ENCODE results near the gene GPATCH2L.

The GPATCH2L gene

DNA sequence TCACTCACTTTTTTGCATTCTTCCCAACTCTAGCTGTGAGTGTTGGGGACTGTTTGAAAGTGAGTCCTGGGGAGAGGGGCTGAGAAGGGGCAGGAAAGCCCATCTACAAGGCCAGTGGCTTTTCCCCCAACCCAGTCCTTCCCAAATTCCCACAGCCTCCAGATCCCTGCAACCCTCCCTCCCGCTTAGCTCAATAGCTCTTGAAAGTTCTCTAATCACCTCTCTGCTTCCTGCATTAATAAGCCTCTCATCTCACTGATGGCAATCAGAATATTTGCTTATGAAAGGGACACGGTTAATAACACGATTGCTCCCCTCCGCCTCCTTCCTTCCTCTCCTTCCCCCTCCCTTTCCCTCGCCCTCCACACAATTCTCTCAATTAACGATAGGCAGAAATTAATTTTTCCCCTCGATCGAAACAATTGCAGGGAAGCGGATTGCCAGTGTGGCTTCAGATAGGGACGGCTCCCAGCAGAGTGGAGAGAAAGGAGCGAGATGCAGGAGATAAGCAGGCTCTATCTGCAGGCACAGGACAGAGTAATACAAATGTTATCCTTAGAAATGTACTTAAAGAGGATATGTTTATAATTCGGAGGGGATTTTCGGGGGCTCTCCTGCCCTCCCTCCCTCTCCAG lies 15.1 kb upstream of the GPATCH2L start:
- DNase-seq (ENCODE audit: low read depth) = no peak

DNA sequence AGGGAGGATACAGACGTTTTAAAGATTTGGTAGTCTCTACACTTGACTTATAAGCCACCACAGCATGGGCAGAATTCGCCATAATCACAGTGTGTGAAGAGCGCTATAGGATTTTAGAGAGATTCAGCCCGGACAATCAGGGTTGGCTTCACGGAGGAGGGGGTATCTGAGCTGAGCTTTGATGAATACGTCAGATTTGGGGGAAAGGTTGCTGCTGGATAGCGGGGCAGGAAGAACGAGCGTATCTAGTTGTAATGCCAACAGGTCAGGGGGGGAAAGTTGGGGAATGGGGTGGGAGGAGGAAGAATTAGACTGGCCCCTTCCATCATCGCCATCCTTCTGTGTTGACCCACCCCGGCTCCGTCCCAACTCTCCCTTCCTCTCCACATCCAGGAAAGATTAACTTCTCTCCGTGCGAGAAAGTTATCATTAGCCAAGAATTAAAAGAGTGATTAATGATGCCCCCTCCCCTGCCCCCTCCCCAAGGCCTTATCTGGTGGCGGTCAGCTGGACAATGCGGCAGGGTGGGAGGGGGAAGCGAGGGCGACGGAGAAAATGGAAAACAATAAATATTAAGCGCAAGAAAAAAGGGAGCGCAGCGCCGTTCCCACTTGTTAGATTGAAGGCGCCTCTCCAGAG lies 13.5 kb upstream of the GPATCH2L start:
- DNase-seq (ENCODE audit: low read depth) = no peak

DNA sequence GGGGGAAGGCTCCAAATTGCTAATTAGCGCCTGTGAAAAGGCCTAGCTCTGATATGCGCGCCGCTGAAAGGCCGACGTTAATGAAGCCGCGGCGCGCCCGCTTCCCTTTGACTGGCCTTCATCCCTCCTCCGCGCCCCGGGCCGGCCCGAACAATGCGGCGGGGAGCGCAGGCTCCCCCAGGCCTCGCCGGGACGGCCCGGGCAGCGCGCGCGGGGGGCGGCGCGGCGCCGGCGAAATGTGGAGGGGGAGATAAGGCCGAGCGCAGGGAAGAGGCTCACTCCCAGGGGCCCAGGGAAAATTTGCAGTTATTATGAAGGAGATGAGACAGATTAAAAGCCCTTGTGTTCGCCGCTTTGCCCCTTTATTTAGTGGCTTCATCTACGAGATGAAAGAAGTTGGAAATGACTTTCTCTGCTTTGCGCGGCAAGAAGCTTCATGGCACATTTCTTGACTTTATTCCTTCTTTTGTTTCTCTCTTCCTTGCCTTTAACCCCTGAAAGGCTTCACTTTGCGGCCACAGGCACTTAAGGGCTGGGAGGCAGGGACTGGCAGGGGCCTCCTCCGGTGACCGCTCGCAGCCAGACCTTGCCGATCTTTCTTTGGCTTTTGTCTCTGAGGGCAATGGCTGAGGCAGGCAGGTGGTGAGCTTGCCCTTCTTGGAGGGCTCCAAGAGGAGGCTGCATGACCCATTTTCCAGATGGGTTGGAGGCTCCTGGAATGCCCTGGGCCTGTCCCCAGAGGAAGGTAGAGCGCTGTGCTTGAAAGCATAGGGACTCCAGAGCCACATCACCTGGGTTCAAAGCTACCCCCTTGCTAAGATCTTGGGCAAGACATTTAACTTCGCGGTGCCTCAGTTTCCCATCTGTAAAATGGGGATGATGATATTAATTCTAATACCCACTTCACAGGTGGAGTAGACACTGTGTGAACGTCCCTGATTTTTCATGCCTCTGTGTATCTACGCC lies 12.7 kb upstream of the GPATCH2L start:
- no peak for DNase-seq (ENCODE audit: low read depth)

DNA sequence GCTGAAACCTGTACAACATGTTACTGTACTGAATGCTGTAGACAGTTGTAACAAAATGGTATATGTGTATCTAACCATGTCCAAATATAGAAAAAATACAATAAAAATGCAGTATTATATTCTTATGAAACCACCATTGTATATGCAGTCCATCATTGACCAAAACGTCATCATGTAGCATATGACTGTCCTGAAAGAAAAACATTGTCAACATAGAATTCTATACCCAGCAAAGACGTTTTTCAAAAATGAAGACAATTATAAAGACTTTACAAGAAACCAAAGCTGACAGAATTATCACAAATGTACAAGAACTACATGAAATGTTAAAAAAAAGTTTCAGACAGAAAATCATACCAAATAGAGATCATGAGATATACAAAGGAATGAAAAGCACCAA lies 8.1 kb upstream of the GPATCH2L start:
- no peak for DNase-seq (ENCODE audit: low read depth)

DNA sequence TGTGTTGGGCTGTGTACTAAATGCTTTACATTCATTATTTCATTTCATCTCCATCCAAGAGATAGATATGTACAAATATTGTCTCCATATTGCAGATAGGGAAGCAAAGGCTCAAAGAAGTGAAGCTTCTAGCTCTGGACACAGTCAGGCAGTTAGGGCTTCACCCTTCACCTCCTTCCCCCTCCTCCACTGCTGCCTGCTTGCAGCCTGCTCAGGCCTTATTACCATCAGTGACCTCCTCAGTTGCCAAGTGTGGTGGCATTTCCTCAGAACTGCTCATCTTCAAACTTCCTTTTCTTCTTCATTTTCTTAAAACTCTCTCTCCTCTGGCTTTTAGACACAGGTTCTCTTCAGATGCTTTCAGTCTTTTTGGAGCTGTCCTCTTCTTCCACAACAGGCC lies 4.7 kb upstream of the GPATCH2L start:
- no peak for DNase-seq (ENCODE audit: low read depth)

DNA sequence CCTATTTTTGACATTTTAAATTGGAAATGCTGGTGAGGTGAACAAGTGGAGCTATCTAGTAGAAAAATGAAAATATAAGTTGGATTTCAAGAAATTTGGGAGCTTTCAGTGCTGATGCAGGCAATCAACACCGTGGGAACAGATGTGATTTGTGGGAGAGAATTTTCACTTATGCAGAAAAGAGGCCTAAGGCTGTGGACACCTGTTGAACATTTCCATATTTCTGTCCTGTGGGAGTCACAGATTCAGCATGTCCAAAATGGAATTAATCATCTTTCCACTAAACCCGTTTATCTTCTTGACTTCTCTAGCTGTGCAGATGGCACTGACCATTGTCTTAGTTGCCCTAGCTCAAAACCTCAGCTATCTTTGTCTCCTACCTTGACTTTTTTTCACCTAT lies 2.5 kb upstream of the GPATCH2L start:
- no peak for DNase-seq (ENCODE audit: low read depth)

DNA sequence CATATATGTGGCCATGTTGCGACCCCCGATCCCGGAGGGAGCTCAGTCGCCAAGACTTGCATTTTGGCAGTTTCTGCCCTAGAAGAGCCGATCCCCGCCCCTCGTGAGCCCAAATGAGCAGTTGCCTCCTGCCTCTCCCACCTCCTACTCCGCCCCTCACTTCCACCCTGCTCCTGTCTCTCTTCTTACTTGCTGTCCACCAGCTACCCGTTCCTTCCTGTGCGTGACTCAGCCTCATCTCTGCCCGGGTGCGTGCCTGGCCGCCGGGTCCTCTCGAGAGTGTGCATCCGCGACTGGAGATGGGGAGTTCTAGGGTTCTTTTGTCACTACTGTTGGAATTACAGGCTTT lies 585 bp downstream of the GPATCH2L start:
- peak; percentile 94 for DNase-seq (ENCODE audit: low read depth)

DNA sequence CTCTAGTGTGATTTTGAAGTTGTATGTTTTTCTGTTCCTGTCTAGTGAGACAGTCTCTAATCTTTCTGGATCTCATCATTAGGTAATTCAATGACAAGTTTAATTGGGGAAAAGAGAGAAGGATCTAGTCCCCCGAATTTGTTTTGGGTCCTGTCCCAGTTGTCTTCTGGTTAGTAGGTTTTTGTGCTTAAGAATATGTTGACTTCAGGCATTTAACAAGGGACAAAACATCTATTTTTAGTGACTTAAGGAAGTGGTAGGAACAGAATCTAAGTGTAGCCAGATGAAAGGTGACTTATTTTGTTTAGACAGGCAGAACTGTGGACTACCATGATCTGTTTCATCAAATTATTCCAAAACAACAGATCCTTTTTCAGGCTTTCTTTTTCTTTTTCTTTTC lies 2.2 kb downstream of the GPATCH2L start:
- no peak for DNase-seq (ENCODE audit: low read depth)

DNA sequence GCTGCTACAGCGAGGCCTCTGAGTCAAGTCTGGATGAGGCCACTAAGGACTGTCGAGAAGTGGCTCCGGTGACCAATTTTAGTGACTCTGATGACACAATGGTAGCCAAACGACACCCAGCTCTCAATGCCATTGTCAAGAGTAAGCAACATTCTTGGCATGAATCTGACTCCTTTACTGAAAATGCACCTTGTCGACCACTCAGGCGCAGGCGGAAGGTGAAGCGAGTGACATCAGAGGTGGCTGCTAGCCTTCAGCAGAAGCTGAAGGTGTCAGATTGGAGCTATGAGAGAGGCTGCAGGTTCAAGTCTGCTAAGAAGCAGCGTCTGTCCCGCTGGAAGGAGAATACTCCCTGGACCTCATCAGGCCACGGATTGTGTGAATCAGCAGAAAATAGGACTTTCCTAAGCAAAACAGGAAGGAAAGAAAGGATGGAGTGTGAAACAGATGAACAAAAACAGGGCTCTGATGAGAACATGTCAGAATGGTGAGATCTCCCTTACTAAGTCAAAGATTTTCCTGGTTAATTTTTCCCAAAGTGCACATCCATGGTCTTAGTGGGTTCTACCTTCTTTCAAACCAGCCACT lies 2.9 kb downstream of the GPATCH2L start:
- DNase-seq (ENCODE audit: low read depth) = no peak

DNA sequence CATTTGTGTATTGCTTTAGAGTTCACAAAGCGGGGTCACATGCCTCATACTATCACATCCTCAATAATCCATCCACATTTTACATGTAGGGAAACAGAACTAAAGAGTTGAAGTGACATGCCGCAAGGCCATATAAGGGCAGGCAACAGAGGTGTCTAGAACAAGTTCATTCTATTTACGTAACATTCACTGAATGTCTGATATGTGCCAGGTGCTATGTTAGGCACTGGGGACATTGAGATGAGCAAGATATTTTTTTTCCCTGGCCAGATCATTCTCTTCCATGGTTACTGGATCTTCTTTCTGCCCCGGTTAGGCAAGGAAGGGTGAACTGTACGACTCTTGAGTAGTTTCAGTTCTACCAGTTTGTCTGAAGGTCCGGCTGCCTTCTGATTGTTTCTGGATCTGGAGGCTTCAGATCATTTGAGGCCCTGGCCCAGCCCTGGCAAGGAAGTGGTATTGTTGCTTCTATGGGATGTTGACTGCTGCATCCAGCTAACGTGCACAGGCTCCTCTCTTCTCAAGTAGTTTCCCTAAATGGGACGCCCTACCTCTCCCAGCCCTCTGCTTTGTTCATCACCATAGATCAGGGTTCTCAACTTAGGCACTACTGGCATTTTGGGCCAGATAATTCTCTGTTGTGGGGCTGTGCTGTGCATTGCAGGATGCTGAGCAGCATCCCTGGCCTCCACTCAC lies 12.1 kb downstream of the GPATCH2L start:
- DNase-seq (ENCODE audit: low read depth) = no peak

DNA sequence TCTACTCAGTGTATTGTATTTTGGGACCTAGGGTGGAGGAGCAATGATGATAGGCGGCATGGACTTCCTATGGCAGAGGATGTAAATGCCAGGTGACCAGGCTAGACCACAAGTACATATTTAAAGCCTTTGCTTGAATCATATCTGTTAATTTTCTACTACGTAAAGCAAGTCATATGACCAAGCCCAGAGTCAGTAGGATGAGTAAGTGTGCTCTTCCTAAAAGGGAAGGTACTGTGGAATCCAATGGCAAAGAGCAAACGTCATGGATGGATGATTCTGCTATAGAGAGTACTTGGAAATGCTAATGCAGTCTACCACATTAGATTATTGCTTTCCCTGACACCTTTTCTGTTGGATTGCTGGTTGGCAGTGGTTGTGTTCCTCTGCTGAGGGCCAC lies 16.8 kb downstream of the GPATCH2L start:
- DNase-seq (ENCODE audit: low read depth) = peak; percentile 1

DNA sequence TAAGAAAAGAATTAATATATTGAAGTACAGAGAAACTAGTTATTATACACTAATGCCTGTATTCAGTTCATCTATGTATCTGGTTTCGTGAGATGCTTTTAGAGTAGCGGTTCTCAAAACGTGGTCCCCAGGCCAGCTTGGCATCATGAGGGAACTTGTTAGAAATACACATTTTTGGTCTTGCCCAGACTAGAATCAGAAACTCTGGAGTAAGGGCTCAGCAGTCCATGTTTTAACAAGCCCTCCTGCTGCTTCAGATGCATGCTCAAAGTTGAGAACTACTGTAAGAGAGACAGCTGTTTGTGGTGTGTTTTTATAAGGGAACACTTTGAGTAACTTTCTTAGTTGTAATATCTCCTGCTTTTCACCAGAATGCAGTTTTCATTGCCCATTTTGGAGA lies 18.1 kb downstream of the GPATCH2L start:
- no peak for DNase-seq (ENCODE audit: low read depth)

DNA sequence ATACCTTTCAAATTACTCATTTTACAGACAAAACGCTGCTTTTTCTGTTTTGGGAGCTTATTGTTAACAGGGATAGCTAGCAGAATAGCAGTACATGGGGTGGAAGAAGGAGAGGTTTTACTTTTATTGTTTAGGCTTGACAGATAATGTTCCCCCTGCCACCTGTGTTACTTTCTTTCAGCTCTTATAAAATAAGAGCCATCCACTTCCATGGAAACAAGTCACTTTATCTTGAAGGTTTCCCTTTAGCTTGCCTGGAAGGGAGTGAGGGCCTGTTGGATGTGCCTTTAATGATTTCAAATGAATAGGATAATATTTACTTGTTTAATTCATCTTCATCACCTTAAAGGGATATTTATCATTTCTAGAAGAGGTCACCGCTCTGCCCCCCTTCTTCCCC lies 23.3 kb downstream of the GPATCH2L start:
- no peak for DNase-seq (ENCODE audit: low read depth)

DNA sequence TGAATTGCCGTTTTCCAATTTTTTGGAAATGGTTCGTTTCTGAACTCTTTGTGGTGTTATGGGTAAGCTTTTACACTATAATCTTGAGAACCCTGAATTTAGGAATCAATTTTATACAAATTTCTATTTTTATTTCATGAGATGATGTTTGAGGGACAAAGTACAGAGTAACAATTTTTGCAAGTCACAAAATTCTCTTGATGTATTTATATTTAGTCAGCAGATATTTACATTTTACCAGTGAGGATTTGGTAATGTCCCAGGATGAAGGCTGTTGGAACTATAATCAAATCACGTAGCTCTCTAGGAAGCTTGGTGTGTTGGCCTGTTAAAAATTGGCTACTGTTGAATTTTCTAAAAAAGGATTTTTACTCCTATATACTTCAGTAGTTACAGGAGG lies 24.2 kb downstream of the GPATCH2L start:
- no peak for DNase-seq (ENCODE audit: low read depth)

DNA sequence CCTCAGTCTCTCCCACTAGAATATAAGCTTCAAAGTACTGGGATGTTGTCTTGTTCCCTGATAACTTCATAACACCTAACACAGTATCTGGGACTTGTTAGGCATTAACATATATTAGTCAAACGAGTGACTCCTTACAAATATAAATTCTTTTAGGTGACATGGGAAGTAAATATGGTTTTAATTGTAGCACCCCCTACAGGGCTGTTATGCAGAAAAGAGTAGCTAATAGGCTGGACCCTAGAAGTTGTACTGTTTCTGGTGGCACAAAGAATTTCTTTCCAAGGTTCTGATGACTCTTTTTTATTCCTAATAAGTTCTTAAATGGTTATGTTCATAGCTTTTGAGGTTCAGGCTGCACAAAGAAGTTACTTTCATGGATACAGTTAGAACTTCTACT lies 29.8 kb downstream of the GPATCH2L start:
- DNase-seq (ENCODE audit: low read depth) = peak; percentile 13

DNA sequence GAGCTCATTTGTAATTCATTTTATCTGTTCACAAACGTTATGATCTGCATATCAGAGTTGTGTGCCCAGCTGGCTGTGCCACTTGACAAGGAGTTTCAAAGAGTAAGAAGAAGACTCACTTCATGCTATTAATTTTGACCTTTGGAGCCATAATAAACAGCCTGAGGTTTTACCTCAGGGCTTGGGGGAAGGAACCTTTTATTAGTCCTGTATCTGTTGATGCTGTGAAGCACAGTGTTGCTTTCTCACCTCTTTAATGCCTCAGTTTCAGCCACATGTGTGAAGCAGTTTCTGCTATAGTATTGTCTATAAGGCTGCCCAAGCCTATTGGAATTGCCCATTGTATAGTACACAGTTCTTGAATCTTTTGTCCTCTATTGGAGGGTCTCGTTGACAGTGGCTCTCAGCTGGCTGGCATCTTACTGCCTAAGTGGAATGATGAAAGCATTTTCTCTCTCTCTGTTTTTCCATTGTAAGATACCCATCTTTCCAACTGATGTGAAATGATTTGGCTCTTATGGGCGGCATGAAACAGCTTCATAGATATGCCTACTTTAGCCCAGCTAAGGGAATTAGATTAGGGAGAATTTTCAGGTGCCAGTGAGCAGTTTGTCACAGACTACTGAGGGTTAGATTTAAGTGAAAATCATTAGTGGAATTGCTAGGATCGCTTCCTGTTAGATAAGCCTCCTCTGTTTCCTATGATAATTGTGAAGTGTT lies 34.7 kb downstream of the GPATCH2L start:
- DNase-seq (ENCODE audit: low read depth) = no peak

DNA sequence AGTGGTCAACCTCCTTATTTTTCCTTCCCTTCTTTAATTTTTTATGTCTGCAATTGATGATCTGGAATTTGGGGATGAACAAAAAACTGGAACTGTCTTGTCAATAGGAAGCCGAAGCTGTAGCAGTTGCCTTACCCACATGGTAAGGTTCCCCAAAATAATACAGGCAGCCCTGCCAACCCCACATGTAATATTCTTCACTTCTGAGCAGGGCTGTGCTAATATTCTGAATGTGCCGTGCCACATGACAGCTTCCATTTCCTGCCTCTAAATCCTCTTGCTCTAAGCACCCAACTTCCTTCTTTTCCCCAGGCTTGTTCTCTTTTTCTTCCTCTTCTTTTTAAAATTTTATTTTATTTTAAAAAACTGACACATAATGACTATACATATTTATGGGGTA lies 39.6 kb downstream of the GPATCH2L start:
- no peak for DNase-seq (ENCODE audit: low read depth)

DNA sequence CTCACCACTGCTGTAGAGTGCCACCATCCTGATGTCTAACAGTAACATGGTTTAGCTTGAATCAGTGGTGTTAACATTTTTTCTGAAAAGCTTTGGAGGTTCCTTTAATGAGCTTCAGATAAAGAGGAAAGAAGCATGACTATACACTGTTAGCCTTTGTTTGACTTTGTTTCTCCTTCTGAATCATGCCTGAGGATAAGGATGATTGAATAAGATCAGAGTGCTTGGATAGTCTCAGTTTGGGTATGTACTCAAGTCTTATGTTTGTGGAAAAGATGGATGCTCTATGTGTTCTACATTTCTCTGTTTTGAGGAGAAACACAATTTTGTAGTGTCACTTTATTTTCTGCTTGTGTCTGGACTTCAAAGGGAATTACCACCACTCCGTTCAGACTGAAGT lies 42.0 kb downstream of the GPATCH2L start:
- DNase-seq (ENCODE audit: low read depth) = peak; percentile 11

DNA sequence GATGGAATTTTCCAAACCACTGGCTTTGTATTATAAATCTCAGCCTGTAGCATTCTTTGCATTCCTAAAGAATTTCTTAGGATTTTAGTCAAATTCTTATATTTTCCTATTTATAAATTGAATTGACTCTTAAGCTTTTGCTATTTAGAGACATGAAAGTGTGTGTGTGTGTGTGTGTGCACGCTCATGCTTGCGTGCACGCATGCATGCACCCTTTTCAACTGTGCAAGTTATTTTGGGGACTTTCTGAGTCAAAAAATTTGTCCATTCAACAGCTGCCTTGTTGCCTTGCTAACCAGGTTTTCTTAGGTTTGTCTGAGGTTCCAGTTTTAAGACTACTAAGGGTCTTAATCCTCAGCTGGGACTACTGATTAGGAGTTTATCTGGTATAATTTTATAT lies 42.6 kb downstream of the GPATCH2L start:
- no peak for DNase-seq (ENCODE audit: low read depth)

DNA sequence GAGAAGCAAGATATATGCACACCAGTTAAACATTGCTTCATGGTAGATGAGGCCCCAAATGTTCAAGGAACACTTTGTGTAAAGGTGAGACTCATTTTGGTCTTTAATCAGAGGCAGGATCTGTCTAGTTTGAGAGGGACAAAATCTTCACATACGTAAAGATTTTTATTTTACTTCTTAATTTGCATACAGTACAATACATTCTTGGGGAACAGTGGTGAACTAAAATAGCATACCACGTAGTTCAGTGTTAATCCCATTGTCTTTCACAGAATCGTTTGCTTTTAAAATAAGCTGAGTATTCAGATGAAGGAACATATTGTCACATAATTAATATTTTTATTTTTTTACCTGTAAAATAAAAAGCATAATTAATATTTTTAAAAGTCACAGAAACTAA lies 43.3 kb downstream of the GPATCH2L start:
- DNase-seq (ENCODE audit: low read depth) = no peak

DNA sequence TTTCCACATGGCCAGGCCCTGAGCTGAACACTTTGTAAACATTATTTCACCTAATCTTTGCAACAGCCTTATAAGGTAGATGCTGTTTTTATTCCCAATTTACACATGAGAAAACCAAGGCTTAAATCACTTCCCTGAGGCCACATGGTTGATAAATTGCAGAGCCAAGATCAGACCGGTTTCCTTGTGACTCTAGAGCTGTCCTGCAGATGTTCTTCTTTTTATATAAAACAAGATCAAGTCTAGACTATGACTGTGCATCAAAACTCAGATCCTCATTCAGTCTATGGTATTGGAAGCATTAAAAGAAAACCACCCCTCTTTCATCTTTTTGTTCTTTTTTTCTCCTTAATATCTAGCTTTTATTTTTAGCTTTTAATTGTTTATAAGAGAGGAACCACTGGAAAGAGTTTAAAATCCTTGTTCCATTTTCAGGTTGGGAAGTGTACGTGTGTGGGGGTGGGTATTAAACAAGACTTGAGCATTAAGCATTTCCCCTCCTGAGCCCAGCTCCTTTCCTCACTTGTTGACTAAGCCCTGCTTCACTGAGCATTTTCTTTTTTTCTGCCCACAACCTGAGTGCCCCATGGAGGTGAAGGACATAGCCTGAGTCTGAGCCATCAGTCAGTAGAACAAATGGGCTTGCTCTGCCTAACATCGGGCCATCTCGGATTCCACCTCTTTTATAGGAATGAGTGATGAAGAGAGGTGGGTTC lies 45.4 kb downstream of the GPATCH2L start:
- DNase-seq (ENCODE audit: low read depth) = no peak

All from EH (cell line).